Measurements from ENCODE around the gene CKM.
"Not testable (repeated sequence)": the region's sequence is repeated elsewhere in the genome, so short reads cannot be mapped to it uniquely, and the experiment has no call there.

CKM gene

DNA sequence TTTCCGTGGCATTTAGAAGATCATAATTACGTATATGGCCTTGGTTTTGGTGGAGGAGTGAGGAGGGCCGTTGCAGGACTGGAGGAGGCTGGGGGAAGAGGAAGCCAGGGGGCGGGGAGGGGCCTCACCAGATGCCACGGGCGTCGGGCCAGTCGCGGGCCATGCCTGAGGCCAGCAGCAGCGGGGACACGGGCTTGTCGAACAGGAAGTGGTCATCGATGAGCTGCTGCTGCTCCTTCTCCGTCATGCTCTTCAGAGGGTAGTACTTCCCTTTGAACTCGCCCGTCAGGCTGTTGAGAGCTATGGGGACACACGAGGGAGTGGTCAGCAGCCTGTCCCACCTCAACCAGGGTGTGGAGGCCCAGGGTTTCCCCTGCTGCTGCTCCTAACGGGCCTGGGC is 11.1 kb downstream of the CKM start:
- TF ChIP-seq, protein P1, sequence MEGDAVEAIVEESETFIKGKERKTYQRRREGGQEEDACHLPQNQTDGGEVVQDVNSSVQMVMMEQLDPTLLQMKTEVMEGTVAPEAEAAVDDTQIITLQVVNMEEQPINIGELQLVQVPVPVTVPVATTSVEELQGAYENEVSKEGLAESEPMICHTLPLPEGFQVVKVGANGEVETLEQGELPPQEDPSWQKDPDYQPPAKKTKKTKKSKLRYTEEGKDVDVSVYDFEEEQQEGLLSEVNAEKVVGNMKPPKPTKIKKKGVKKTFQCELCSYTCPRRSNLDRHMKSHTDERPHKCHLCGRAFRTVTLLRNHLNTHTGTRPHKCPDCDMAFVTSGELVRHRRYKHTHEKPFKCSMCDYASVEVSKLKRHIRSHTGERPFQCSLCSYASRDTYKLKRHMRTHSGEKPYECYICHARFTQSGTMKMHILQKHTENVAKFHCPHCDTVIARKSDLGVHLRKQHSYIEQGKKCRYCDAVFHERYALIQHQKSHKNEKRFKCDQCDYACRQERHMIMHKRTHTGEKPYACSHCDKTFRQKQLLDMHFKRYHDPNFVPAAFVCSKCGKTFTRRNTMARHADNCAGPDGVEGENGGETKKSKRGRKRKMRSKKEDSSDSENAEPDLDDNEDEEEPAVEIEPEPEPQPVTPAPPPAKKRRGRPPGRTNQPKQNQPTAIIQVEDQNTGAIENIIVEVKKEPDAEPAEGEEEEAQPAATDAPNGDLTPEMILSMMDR (IDR thresholded peaks at IDR 0.05; ENCODE audit: low read depth, low read length) = no peak
- peak; percentile 50 for DNase-seq

DNA sequence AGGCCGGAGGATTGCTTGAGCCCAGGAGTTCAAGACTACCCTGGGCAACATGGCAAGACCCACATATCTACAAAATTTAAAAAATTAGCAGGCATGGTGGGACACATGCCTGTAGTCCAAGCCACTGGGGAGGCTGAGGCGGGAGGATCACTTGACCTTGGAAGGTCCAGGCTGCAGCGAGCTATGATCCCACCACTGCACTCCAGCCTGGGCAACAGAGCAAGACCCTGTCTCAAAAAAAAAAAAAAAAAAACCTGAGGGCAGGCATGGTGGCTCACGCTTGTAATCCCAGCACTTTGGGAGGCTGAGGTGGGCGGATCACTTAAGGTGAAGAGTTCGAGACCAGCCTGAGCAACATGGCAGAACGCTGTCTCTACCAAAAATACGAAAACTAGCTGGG is 13.4 kb downstream of the CKM start:
- not testable (repeated sequence) for H3K9me3 ChIP-seq (ENCODE audit: severe bottlenecking); H3K27me3 ChIP-seq (ENCODE audit: insufficient read depth, low read depth, severe bottlenecking); H3K36me3 ChIP-seq; H3K4me3 ChIP-seq (ENCODE audit: low read depth, low read length); H3K27ac ChIP-seq; DNase-seq

More for the DNA sequence above, 11.1 kb downstream of the CKM start:
- Histone ChIP-seq H3K27ac (no peak overlapping the region), H3K4me3 (ENCODE audit: low read depth, low read length) (no peak overlapping the region), H3K9me3 (ENCODE audit: severe bottlenecking) (peaks cover 4% of the 10 kb centered on the region), H3K36me3 (no peaks in the 10 kb centered on the region), H3K27me3 (ENCODE audit: insufficient read depth, low read depth, severe bottlenecking) (no peaks in the 10 kb centered on the region)

DNA sequence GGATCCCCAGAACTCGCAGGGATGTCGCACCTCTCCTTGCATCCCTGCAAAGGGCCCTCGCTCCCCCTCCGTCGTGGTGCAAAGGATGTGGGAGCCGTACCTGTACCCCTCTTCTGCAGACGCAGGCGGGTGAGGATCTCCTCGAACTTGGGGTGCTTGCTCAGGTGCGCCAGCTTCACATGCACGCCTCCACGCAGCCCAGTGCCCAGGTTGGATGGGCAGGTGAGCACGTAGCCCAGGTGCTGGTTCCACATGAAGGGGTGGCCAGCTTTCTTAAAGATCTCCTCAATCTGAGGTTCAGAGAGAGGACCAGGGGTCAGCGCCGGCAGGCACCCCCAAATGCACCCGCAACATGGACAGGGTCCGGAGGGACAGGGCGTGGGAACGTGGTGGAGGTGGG is 15.3 kb downstream of the CKM start:
- Histone ChIP-seq H3K4me3 (ENCODE audit: low read depth, low read length) (no peak overlapping the region), H3K36me3 (no peaks in the 10 kb centered on the region), H3K27me3 (ENCODE audit: insufficient read depth, low read depth, severe bottlenecking) (no peaks in the 10 kb centered on the region), H3K9me3 (ENCODE audit: severe bottlenecking) (peaks cover 7% of the 10 kb centered on the region), H3K27ac (no peak overlapping the region)
- TF ChIP-seq, protein P1 (IDR thresholded peaks at IDR 0.05; ENCODE audit: low read depth, low read length) = no peak
- no peak for DNase-seq

DNA sequence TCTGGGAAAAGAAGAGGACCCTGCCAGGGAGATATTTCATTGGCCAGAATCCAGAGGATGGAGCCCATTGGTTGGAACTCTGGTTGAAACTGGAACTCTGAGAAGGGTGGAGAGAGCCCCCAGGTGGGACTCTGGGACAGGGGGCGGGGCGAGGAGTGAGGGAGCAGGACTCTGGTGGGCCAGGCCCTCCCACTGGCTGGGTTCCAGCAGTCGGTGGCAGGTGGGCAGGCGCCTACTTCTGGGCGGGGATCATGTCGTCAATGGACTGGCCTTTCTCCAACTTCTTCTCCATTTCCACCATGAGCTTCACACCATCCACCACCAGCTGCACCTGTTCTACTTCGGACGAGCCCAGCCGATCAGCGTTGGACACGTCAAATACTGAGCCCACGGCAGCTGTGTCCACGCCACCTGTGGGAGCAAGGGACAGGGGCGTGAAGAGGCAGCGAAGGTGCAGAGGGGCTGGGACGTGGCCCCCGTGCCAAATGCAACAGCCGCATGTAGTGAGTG is 16.1 kb downstream of the CKM start:
- Histone ChIP-seq H3K36me3 (no peaks in the 10 kb centered on the region; the same call in 1 of the 2 replicates), H3K4me3 (ENCODE audit: low read depth, low read length) (no peak overlapping the region), H3K9me3 (ENCODE audit: severe bottlenecking) (peaks cover 7% of the 10 kb centered on the region), H3K27ac (no peak overlapping the region), H3K27me3 (ENCODE audit: insufficient read depth, low read depth, severe bottlenecking) (no peaks in the 10 kb centered on the region)
- TF ChIP-seq, protein P1 (IDR thresholded peaks at IDR 0.05; ENCODE audit: low read depth, low read length) = no peak
- no peak for DNase-seq

DNA sequence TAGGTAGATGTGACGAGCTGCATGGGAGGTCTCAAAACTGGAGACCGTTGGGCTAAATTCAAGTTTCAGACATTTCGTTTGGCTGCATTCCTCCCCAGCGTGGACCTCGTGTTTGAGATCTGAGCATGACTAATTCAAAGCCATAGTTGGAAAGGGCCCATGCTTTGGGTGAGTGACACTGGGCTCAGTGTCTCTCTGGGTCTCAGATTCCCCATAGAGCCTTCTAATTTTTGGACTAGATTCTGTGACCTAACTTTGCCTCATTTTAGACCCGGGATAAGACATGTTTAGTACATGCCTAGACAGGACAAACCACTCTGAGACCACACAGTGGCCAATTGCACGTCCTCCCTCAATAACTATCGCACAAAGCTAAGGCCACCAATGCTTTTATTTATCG is 16.6 kb downstream of the CKM start:
- Histone ChIP-seq H3K36me3 (no peaks in the 10 kb centered on the region; the same call in 1 of the 2 replicates), H3K4me3 (ENCODE audit: low read depth, low read length) (no peak overlapping the region), H3K27ac (no peak overlapping the region), H3K9me3 (ENCODE audit: severe bottlenecking) (peaks cover 7% of the 10 kb centered on the region), H3K27me3 (ENCODE audit: insufficient read depth, low read depth, severe bottlenecking) (no peaks in the 10 kb centered on the region)
- TF ChIP-seq, protein P1 (IDR thresholded peaks at IDR 0.05; ENCODE audit: low read depth, low read length) = no peak
- DNase-seq = no peak

DNA sequence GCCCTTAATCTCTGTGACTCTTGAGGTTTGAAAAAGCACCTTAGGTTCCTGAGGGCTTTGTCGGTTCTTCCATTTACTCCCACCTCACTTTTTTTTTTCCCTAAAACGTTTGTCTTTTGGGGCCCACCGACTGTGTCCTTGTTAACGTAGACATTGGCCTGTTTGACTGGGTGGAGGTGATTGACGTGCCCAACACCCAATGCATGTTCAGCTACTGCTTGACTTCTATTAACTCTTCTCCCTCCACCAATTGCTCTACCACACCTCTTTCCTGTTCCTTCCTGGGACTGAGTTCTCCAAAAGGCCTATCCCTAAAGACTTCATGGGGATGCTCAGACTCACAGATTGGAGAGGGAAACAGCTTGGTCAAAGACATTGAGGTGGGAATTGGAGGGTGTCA is 17.3 kb downstream of the CKM start:
- no peak for DNase-seq

More for the DNA sequence above, 17.3 kb downstream of the CKM start:
- Histone ChIP-seq H3K9me3 (ENCODE audit: severe bottlenecking) (peaks cover 7% of the 10 kb centered on the region), H3K27ac (no peak overlapping the region), H3K4me3 (ENCODE audit: low read depth, low read length) (no peak overlapping the region), H3K36me3 (peaks cover 4% of the 10 kb centered on the region), H3K27me3 (ENCODE audit: insufficient read depth, low read depth, severe bottlenecking) (no peaks in the 10 kb centered on the region)
- TF ChIP-seq, protein P1 (IDR thresholded peaks at IDR 0.05; ENCODE audit: low read depth, low read length) = no peak
